T-helper 2 cell treated with Interferon-gamma antibody and Interleukin-4, amounts not matched to agents 100 ng/mL and 5 ng/mL, for 36 hours (primary cell): ENCODE results near the gene PON3. TPM values are rescaled to one million over a fixed set of nuclear protein-coding genes. Genes with fewer than 3 reads are reported as not detected.

ENCODE experiments used
- intact Hi-C: fragments of 100-400 bp; cut with micrococcal nuclease; formaldehyde crosslinking; loops from one replicate; pipeline ENCODE4 v1.15.1; 2023
- total RNA-seq: library from RNA; stranded (reverse); gene quantifications from 2 replicates; pipeline ENCODE4 v1.2.3, GENCODE V29; 2022

The PON3 gene
- total RNA-seq, 1 donor from 2014 or later: 0.25 TPM

GRCh38 chr7:95357623-95358022, 38.6 kb downstream of the PON3 start:
- intact Hi-C loops: no loop called here

GRCh38 chr7:95342642-95343307, 53.4 kb downstream of the PON3 start:
- intact Hi-C loops: no loop called here

GRCh38 chr7:95342029-95342428, 54.1 kb downstream of the PON3 start:
- intact Hi-C loops: no loop called here

- intact Hi-C loops: no loop called here
Observed at GRCh38 chr7:95340491-95340890, 55.7 kb downstream of the PON3 start.

GRCh38 chr7:95338832-95339231, 57.3 kb downstream of the PON3 start:
- intact Hi-C loops: loop anchor here (10.0 kb wide), 1 partner anchor 136 kb away; no protein-coding TSS in a partner anchor

- intact Hi-C loops: loop anchor here (10.0 kb wide), 1 partner anchor 140 kb away; no protein-coding TSS in a partner anchor
Observed at GRCh38 chr7:95335093-95335492, 61.1 kb downstream of the PON3 start.

- intact Hi-C loops: loop anchor here (10.0 kb wide), 1 partner anchor 140 kb away; no protein-coding TSS in a partner anchor
Observed at GRCh38 chr7:95334447-95334846, 61.7 kb downstream of the PON3 start.

GRCh38 chr7:95330961-95331337, 65.2 kb downstream of the PON3 start:
- intact Hi-C loops: loop anchor here (10.0 kb wide), 1 partner anchor 144 kb away; no protein-coding TSS in a partner anchor

GRCh38 chr7:95330204-95330960, 65.8 kb downstream of the PON3 start:
- intact Hi-C loops: loop anchor here (10.0 kb wide), 1 partner anchor 144 kb away; no protein-coding TSS in a partner anchor

- intact Hi-C loops: no loop called here
Observed at GRCh38 chr7:95327356-95327755, 68.8 kb downstream of the PON3 start.

- intact Hi-C loops: no loop called here
Observed at GRCh38 chr7:95324431-95324830, 71.7 kb downstream of the PON3 start, which contains the start of gene PON1. PON1 (minus strand) TSS chr7:95324532; CDS start chr7:95324475, 57 bp downstream.

- intact Hi-C loops: no loop called here
Observed at GRCh38 chr7:95323410-95324129, 72.6 kb downstream of the PON3 start.

GRCh38 chr7:95322854-95323253, 73.3 kb downstream of the PON3 start:
- intact Hi-C loops: no loop called here

- intact Hi-C loops: no loop called here
Observed at GRCh38 chr7:95322396-95322795, 73.8 kb downstream of the PON3 start.

GRCh38 chr7:95321720-95322119, 74.5 kb downstream of the PON3 start:
- intact Hi-C loops: no loop called here

- intact Hi-C loops: no loop called here
Observed at GRCh38 chr7:95320651-95321050, 75.5 kb downstream of the PON3 start.

GRCh38 chr7:95319570-95319969, 76.6 kb downstream of the PON3 start:
- intact Hi-C loops: no loop called here

- intact Hi-C loops: no loop called here
Observed at GRCh38 chr7:95318501-95319100, 77.6 kb downstream of the PON3 start.

GRCh38 chr7:95317966-95318365, 78.2 kb downstream of the PON3 start:
- intact Hi-C loops: no loop called here

GRCh38 chr7:95317546-95317945, 78.6 kb downstream of the PON3 start:
- intact Hi-C loops: no loop called here

GRCh38 chr7:95316588-95316987, 79.6 kb downstream of the PON3 start:
- intact Hi-C loops: no loop called here
